ENCODE results near the gene TPT1. TPM values are rescaled to one million over a fixed set of nuclear protein-coding genes. Genes with fewer than 3 reads are reported as not detected.
"Not testable (repeated sequence)": the region's sequence is repeated elsewhere in the genome, so short reads cannot be mapped to it uniquely, and the experiment has no call there.

TPT1 gene
- 1,000 to 10,000 TPM; 3,533 to 3,563 TPM for total RNA-seq

DNA sequence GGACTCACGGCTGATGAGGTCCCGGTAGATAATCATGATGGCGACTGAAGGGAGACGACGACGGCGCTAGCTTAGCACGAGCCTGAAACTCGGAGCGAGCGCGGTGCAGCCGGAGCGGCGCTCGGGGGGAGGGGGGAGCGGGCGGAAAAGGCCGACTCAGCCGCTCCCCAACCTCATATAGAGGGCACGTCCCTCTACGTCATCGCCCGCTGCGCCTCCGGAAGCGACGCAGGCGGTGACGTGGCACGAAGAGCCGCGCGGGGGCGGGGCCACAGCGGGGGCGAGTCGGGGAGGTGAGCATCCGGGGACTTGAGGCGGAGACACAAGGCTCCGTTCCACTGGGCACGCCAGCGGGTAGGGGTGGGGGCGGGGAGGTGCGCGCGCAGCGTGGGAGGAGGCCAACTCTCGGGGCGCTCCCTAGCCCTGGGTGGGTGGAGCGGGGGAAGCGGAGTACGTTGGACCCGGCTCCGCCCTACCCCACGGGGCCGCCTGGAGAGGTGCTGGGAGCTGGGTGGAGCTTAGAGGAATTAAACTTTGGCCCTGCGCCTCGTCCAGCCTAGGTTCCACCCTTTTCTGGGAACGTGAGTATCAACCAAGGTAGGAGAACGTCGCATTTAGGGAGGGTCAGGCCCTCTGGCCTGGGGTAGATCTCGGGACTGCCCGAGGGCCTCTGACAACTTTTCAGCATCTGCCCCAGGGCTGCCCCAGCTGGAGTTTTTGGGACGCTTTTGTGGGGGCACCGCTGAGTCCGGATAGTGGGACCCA is at the start of gene TPT1:
TSS of gene TPT1 (minus strand) at position 150 of the 765 bp plus-strand sequence. CDS start at position 36, 114 bp downstream.
- ChIA-PET CTCF (interaction anchor here (0.9 to 2.4 kb wide), 7 partner anchors 22 to 74 kb away, joined by 3 to 17 read pairs (median 5); no protein-coding TSS in a partner anchor), POLR2A (interaction anchor here (0.8 to 4.4 kb wide), 18 partner anchors 10 to 351 kb away, joined by 3 to 29 read pairs (median 5); partner anchors contain the start of genes COG3 and GTF2F2)
- intact Hi-C loops (cut with micrococcal nuclease), result loop anchor here (2.0 kb wide), 2 partner anchors 26 to 54 kb away; no protein-coding TSS in a partner anchor
- Mint-ChIP-seq H3K36me3 (ENCODE audit: low read depth) (peaks cover 65% of the 10 kb centered on the region), H3K4me3 (peak within 1 kb of the TSS; percentile 97), H3K4me1 (ENCODE audit: low read depth) (peaks cover 43% of the 10 kb centered on the region), H3K27me3 (no peaks in the 10 kb centered on the region), H3K9me3 (no peaks in the 10 kb centered on the region), H3K27ac (peak within 1 kb of the TSS; percentile 100)
- ATAC-seq (peak; percentile 88), DNase-seq (peak; percentile 99)
- TF ChIP-seq CTCF (IDR thresholded peaks at IDR 0.05), result no peak

DNA sequence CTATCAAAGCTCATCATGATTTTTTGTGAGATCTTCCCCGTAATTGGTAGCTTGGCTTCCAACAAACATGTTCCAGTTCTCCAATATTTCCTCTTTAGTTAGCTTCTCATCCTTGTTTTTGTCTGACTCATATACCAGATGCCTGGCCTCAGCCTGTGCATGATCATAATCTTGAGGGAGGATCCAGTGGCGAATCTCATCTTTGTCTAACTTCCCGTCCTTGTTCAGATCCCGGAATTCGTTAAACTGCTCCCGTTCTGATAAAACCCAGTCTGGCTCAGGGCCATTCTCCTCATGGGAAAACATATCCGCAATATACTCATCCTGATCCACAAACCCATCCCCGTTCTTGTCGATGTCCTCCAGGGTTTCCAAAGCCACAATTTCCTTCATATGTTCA is 49.4 kb upstream of the TPT1 start:
- not testable (repeated sequence) for H3K4me3 Mint-ChIP-seq, H3K9me3 Mint-ChIP-seq
- CTCF ChIA-PET, result interaction anchor here (1.7 to 7.6 kb wide), 2 partner anchors 9 to 20 kb away, joined by 3 to 103 read pairs; no protein-coding TSS in a partner anchor

GRCh38 chr13:45388664-45389063 is 47.7 kb upstream of the TPT1 start:
- intact Hi-C loops (cut with micrococcal nuclease), result no loop called here
- no peak overlapping the region for H3K4me3 Mint-ChIP-seq
- no peak overlapping the region for H3K27ac Mint-ChIP-seq
- H3K36me3 Mint-ChIP-seq (ENCODE audit: low read depth), result peaks cover 24% of the 10 kb centered on the region
- ChIA-PET POLR2A (interaction anchor here (1.7 kb wide), 1 partner anchor 11 kb away, joined by 5 read pairs; no protein-coding TSS in a partner anchor), CTCF (interaction anchor here (6.2 kb wide), 1 partner anchor 17 kb away, joined by 44 read pairs; no protein-coding TSS in a partner anchor)
- ATAC-seq, result no peak
- DNase-seq, result no peak
- H3K4me1 Mint-ChIP-seq (ENCODE audit: low read depth), result peaks cover 7% of the 10 kb centered on the region
- peaks cover 3% of the 10 kb centered on the region for H3K9me3 Mint-ChIP-seq
- no peaks in the 10 kb centered on the region for H3K27me3 Mint-ChIP-seq
- TF ChIP-seq CTCF (IDR thresholded peaks at IDR 0.05), result no peak

More for the DNA sequence above, 49.4 kb upstream of the TPT1 start:
- POLR2A ChIA-PET; ATAC-seq; DNase-seq; H3K27me3 Mint-ChIP-seq; H3K27ac Mint-ChIP-seq; intact Hi-C loops (cut with micrococcal nuclease): not testable (repeated sequence)
- Mint-ChIP-seq H3K36me3 (ENCODE audit: low read depth) (peaks cover 23% of the 10 kb centered on the region), H3K4me1 (ENCODE audit: low read depth) (peaks cover 18% of the 10 kb centered on the region)

DNA sequence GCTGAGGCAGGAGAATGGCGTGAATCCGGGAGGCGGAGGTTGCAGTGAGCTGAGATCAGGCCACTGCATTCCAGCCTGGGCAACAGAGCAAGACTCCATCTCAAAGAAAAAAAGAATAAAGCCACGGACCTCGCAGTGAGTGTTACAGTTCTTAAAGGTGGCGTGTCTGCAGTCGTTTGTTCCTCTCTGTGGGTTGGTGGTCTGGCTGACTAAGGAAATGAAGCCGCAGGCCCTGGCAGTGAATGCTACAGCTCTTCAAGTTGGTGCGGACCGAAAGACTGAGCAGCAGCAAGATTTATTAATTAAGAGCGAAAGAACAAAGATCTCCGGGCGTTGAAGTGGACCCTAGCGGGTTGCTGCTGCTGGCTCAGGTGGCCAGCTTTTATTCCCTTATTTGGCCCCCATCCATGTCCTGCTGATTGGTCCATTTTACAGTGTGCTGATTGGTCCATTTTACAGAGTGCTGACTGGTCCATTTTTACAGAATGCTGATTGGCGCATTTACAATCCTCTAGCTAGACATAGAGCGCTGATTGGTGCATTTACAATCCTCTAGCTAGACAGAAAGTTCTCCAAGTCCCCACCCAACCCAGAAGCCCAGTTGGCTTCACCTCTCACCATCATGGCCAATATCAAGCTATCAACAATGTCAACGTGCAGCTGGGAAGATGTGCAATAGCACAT is 46.1 kb upstream of the TPT1 start:
- CTCF ChIA-PET, result interaction anchor here (1.0 to 6.2 kb wide), 4 partner anchors 16 to 76 kb away, joined by 3 to 44 read pairs (median 3); no protein-coding TSS in a partner anchor
- H3K4me3 Mint-ChIP-seq; H3K27ac Mint-ChIP-seq; POLR2A ChIA-PET; H3K4me1 Mint-ChIP-seq (ENCODE audit: low read depth); intact Hi-C loops (cut with micrococcal nuclease); H3K9me3 Mint-ChIP-seq; H3K27me3 Mint-ChIP-seq: not testable (repeated sequence)
- peaks cover 19% of the 10 kb centered on the region for H3K36me3 Mint-ChIP-seq (ENCODE audit: low read depth)
- peak; percentile 63 for DNase-seq
- ATAC-seq, result peak; percentile 78

DNA sequence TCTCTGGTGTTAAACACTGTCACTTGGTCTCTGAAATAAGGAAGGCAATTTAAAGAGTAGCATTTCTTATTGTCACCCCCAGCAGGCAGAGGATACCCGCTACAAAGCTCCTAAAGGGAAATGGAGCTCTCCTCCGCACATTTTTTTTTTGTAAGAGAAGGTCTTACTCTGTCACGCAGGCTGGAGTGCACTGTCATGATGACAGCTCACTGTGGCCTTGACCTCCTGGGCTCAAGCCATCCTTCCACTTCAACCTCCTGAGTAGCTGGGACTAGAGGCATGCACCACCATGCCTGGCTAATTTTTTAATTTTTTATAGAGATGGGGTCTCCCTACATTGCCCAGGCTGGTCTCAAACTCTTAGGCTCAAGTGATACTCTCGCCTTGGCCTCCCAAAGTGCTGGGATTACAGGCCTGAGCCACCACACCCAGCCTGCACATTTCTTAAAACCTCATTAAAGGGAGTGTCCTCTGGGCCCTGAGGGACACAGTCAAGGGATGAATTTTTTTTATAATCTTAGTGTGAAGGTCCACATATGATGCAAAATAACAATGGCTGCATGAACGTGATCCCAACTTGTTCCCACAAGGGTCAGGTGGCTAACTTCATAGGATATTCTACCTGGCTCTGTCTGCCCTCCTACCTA is 45.0 kb upstream of the TPT1 start:
- Mint-ChIP-seq H3K4me3 (no peak overlapping the region), H3K36me3 (ENCODE audit: low read depth) (peaks cover 16% of the 10 kb centered on the region), H3K27ac (no peak overlapping the region), H3K9me3 (peaks cover 3% of the 10 kb centered on the region), H3K4me1 (ENCODE audit: low read depth) (peaks cover 7% of the 10 kb centered on the region), H3K27me3 (no peaks in the 10 kb centered on the region)
- TF ChIP-seq CTCF (IDR thresholded peaks at IDR 0.05), result no peak
- intact Hi-C loops (cut with micrococcal nuclease), result no loop called here
- ATAC-seq (no peak), DNase-seq (no peak)
- ChIA-PET CTCF (interaction anchor here (1.1 to 6.2 kb wide), 4 partner anchors 10 to 77 kb away, joined by 3 to 44 read pairs (median 4); no protein-coding TSS in a partner anchor), POLR2A (no interaction called here)
